ENCODE results near the gene ATXN7L1. TPM values are rescaled to one million over a fixed set of nuclear protein-coding genes. Genes with fewer than 3 reads are reported as not detected.

ATXN7L1 gene
- total RNA-seq, 3 donors from 2014 or later = 2.5 to 5.5 (median 5.4) TPM

- Mint-ChIP-seq H3K36me3 (ENCODE audit: insufficient read depth) (peaks cover 6% of the 10 kb centered on the region), H3K4me1 (ENCODE audit: low read depth) (peaks cover 53% of the 10 kb centered on the region), H3K4me3 (peak overlapping the region; percentile 91), H3K9me3 (no peaks in the 10 kb centered on the region), H3K27me3 (ENCODE audit: low read depth) (no peaks in the 10 kb centered on the region)
- ATAC-seq (peak; percentile 65 to 78), DNase-seq (no peak)
Measured at GRCh38 chr7:105691082-105691679, 185.2 kb downstream of the ATXN7L1 start.

DNA sequence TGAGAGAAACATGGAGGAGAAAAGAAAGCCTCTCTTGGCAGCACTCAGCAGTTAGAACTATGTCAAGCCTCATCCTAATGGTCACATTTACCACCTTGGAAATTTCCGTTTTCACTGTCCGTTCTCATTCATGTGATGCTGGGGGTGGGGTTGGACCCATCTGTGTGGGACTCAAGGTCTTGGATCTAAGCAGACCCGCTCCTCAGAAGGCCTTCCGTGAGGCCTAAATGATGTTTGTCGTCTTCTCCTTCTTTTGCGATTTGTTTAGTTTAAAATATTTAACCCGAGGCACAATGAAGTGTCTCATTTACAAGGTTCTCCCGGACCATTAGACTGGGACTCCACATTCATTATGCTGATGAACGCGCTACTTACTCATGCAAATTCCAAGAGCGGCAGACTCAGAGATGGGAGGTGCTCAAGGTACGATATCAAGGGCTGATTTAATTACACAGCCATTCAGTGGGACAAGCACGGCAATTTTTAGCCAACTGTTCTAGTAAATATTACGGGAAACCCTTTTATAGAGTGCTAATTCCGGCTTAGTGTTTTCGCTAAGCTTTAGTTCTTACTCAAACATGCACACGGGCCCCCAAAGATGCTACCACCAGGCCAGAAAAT, 186.0 kb downstream of the ATXN7L1 start:
- Mint-ChIP-seq H3K9me3 (no peaks in the 10 kb centered on the region), H3K36me3 (ENCODE audit: insufficient read depth) (peaks cover 3% of the 10 kb centered on the region), H3K4me1 (ENCODE audit: low read depth) (peaks cover 53% of the 10 kb centered on the region), H3K4me3 (peak overlapping the region; percentile 91), H3K27me3 (ENCODE audit: low read depth) (no peaks in the 10 kb centered on the region)
- ATAC-seq (no peak), DNase-seq (no peak)

- Mint-ChIP-seq H3K4me1 (ENCODE audit: low read depth) (peaks cover 59% of the 10 kb centered on the region), H3K4me3 (no peak overlapping the region), H3K36me3 (ENCODE audit: insufficient read depth) (peaks cover 9% of the 10 kb centered on the region), H3K27me3 (ENCODE audit: low read depth) (no peaks in the 10 kb centered on the region), H3K9me3 (no peaks in the 10 kb centered on the region)
- no peak for DNase-seq
- ATAC-seq = no peak
Measured at GRCh38 chr7:105689067-105689819, 187.2 kb downstream of the ATXN7L1 start.

DNA sequence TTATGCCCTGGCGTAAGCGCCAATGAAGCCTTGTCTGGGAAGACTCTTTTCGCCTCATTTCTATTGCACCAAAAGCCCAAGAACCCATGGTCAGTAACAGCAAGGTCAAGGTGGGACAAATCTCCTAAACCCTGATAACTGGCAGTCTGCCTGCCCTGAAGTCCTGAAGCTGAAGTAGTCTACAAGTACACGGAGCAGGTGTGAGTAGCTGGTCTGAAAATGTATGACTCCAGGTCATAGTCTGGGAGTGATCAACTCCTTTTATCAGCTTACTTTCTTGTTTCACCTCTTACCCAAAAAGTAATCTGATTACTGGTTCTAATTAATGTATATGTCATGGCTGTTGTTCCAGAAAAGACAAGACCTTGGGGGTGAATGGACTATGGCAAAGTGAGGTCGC, 187.8 kb downstream of the ATXN7L1 start:
- H3K27me3 Mint-ChIP-seq (ENCODE audit: low read depth) = no peaks in the 10 kb centered on the region
- no peak for DNase-seq
- ATAC-seq = no peak
- H3K4me3 Mint-ChIP-seq = no peak overlapping the region
- no peaks in the 10 kb centered on the region for H3K9me3 Mint-ChIP-seq
- H3K4me1 Mint-ChIP-seq (ENCODE audit: low read depth) = peaks cover 61% of the 10 kb centered on the region
- H3K36me3 Mint-ChIP-seq (ENCODE audit: insufficient read depth) = peaks cover 13% of the 10 kb centered on the region

DNA sequence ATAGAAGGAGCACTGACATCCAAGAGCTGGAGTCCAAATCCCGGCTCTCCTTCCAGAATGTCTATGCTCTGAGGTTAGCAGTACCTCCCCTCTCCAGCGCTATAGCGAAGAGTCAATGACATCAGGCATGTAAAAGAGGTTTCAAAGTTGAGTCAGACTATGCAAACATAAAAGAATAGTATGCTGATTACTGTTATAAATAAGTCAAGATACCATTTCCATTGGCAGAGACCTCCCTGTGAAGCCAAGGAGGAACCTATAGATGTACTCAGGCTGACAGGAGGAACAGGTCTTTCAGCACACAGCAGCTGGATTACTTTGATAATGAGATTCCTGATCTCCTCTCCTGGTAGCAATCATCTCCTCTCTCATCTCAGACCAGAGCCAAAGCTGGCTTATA, 191.2 kb downstream of the ATXN7L1 start:
- Mint-ChIP-seq H3K4me3 (no peak overlapping the region), H3K27me3 (ENCODE audit: low read depth) (no peaks in the 10 kb centered on the region), H3K36me3 (ENCODE audit: insufficient read depth) (peaks cover 20% of the 10 kb centered on the region), H3K9me3 (no peaks in the 10 kb centered on the region), H3K4me1 (ENCODE audit: low read depth) (peaks cover 33% of the 10 kb centered on the region)
- ATAC-seq (no peak), DNase-seq (no peak)

DNA sequence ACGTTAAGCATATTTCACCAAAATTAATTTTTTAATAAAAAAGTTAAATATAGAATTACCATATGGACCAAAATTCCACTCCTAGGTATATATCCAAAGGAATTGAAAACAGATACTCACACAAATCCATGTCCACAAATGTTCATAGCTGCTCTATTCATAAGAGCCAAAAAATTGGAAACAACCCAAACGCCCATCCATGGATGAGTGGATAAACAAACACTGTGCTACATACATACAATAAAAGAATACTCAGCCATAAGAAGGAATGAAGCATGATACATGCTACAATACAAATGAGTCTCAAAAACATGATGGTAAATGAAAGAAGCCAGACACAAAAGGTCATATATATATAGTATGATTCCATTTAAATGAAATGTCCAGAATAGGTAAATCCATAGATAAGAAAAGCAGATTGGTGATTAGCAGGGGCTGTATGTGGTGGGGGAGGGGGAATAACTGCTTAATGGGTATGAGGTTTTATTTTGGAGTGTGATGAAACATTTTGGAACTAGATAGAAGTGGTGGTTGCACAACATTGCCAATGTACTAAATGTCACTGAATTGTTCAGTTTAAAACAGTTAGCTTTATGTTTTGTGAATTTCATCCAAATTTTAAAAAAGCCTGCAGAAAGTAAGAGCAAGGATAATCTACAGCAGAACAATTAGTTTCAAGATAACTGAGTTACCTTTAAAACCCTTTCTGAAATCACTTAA, 193.9 kb downstream of the ATXN7L1 start:
- no peak overlapping the region for H3K4me3 Mint-ChIP-seq
- DNase-seq (no peak), ATAC-seq (no peak)
- H3K9me3 Mint-ChIP-seq = no peaks in the 10 kb centered on the region
- peaks cover 44% of the 10 kb centered on the region for H3K4me1 Mint-ChIP-seq (ENCODE audit: low read depth)
- H3K27me3 Mint-ChIP-seq (ENCODE audit: low read depth) = no peaks in the 10 kb centered on the region
- H3K36me3 Mint-ChIP-seq (ENCODE audit: insufficient read depth) = peaks cover 18% of the 10 kb centered on the region

- no peaks in the 10 kb centered on the region for H3K27me3 Mint-ChIP-seq (ENCODE audit: low read depth)
- H3K9me3 Mint-ChIP-seq = no peaks in the 10 kb centered on the region
- ATAC-seq (no peak), DNase-seq (no peak)
- peaks cover 17% of the 10 kb centered on the region for H3K36me3 Mint-ChIP-seq (ENCODE audit: insufficient read depth)
- H3K4me1 Mint-ChIP-seq (ENCODE audit: low read depth) = peaks cover 59% of the 10 kb centered on the region
- no peak overlapping the region for H3K4me3 Mint-ChIP-seq
Measured at GRCh38 chr7:105680505-105681187, 195.8 kb downstream of the ATXN7L1 start.

- Mint-ChIP-seq H3K9me3 (no peaks in the 10 kb centered on the region), H3K4me1 (ENCODE audit: low read depth) (peaks cover 67% of the 10 kb centered on the region), H3K27me3 (ENCODE audit: low read depth) (no peaks in the 10 kb centered on the region), H3K4me3 (peak overlapping the region; percentile 80), H3K36me3 (ENCODE audit: insufficient read depth) (peaks cover 9% of the 10 kb centered on the region)
- DNase-seq (no peak), ATAC-seq (peak; percentile 35 to 36)
Measured at GRCh38 chr7:105678811-105679495, 197.4 kb downstream of the ATXN7L1 start.

DNA sequence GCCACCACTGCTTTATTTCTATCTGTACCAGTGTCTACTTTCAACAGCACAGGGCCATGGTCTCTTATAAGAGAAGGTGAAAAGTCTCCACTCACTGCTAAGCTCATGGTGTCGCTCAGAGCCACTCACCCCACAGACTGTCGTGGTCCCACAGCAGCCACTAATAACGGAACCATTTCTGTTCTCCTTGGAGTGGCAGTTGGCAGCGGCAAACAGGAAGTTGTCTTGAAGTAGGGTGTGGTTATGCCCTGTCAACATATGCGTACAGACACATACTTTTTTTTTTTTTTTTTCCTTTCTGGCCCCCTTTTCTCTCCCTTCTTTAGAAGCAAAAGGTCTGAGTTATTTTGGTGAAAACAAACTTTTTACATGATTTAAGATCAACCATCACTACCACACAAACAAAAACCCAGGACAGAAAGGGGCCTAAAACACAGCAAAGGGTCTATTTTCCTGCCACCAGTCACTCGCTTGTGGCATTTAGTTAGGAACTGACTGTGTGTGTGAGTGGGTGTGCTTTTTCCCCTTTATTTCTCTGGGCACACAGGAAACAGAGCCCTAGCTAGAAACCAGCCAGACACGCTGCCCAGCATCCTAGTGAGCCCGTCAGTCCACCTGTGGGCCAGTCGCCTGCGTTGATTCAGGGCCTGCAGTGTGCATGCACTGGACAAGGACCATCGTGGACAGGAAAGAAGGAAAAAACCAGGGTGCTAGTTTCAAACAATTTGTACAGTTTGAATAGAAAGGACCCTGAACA, 198.4 kb downstream of the ATXN7L1 start:
- H3K4me1 Mint-ChIP-seq (ENCODE audit: low read depth) = peaks cover 74% of the 10 kb centered on the region
- H3K36me3 Mint-ChIP-seq (ENCODE audit: insufficient read depth) = peaks cover 6% of the 10 kb centered on the region
- H3K27me3 Mint-ChIP-seq (ENCODE audit: low read depth) = no peaks in the 10 kb centered on the region
- peak overlapping the region; percentile 80 for H3K4me3 Mint-ChIP-seq
- DNase-seq = peak; percentile 21
- no peaks in the 10 kb centered on the region for H3K9me3 Mint-ChIP-seq
- ATAC-seq = peak; percentile 70 to 78

DNA sequence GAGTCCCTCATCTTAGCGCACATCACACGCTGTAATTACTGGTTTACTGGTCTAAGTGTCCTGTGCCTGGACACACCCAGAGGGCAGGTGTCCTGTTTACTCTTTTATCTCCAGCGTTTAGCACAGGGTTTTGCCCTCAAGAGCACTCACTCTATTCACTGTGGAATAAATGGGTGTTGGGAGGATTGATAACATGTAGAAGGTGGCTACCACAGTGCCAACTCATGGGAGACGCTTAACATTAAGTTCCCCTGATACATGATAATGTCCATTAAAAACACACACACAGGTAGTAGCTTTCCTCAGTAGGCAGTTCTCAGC, 199.0 kb downstream of the ATXN7L1 start:
- Mint-ChIP-seq H3K27me3 (ENCODE audit: low read depth) (no peaks in the 10 kb centered on the region), H3K4me3 (peak overlapping the region; percentile 80), H3K9me3 (no peaks in the 10 kb centered on the region), H3K36me3 (ENCODE audit: insufficient read depth) (peaks cover 6% of the 10 kb centered on the region), H3K4me1 (ENCODE audit: low read depth) (peaks cover 79% of the 10 kb centered on the region)
- ATAC-seq (no peak), DNase-seq (no peak)

GRCh38 chr7:105675934-105676371, 200.4 kb downstream of the ATXN7L1 start:
- DNase-seq (peak; percentile 52), ATAC-seq (peak; percentile 49 to 56)
- Mint-ChIP-seq H3K9me3 (no peaks in the 10 kb centered on the region), H3K27me3 (ENCODE audit: low read depth) (no peaks in the 10 kb centered on the region), H3K36me3 (ENCODE audit: insufficient read depth) (peaks cover 2% of the 10 kb centered on the region), H3K4me1 (ENCODE audit: low read depth) (peaks cover 77% of the 10 kb centered on the region), H3K4me3 (peak overlapping the region; percentile 26)

GRCh38 chr7:105674200-105674920, 202.0 kb downstream of the ATXN7L1 start:
- Mint-ChIP-seq H3K27me3 (ENCODE audit: low read depth) (no peaks in the 10 kb centered on the region), H3K4me1 (ENCODE audit: low read depth) (peaks cover 70% of the 10 kb centered on the region), H3K36me3 (ENCODE audit: insufficient read depth) (peaks cover 8% of the 10 kb centered on the region), H3K9me3 (no peaks in the 10 kb centered on the region), H3K4me3 (no peak overlapping the region)
- no peak for ATAC-seq
- no peak for DNase-seq
